Measurements from ENCODE around the gene GMPPB. TPM values are rescaled to one million over a fixed set of nuclear protein-coding genes. Genes with fewer than 3 reads are reported as not detected.
"Not testable (repeated sequence)": the region's sequence is repeated elsewhere in the genome, so short reads cannot be mapped to it uniquely, and the experiment has no call there.

The GMPPB gene
- polyA plus RNA-seq, 2 donors = 17.7 to 32.1 TPM

- not testable (repeated sequence) for H3K27me3 ChIP-seq (ENCODE audit: control insufficient read depth in 1 of 2, insufficient read depth in 2 of 2, low read length in 2 of 2); H3K27ac ChIP-seq (ENCODE audit: low read depth in 2 of 2, low read length in 1 of 2); H3K9me3 ChIP-seq (ENCODE audit: control insufficient read depth in 2 of 2, insufficient read depth in 1 of 2, low read depth in 1 of 2, low read length in 1 of 2); H3K4me3 ChIP-seq (ENCODE audit: low read depth in 1 of 2, low read length in 2 of 2)
- peaks cover 0 to 11% of the 10 kb centered on the region in 2 donors for H3K4me1 ChIP-seq (ENCODE audit: control insufficient read depth in 2 of 2, insufficient read depth in 2 of 2, low read length in 1 of 2)
- WGBS, 2 donors = 84 to 90% methylated on average over 10 to 12 of the region's 12 CpGs
- H3K36me3 ChIP-seq (ENCODE audit: control insufficient read depth in 2 of 2, insufficient read depth in 2 of 2, low read length in 1 of 2) = peaks cover 7 to 18% of the 10 kb centered on the region in 2 donors
These were observed 36.3 kb downstream of the GMPPB start for GRCh38 chr3:49687424-49687795.

GRCh38 chr3:49686769-49687423 lies 36.9 kb downstream of the GMPPB start:
- Histone ChIP-seq H3K4me3 (ENCODE audit: low read depth in 1 of 2, low read length in 2 of 2) (peak overlapping the region; percentile 31 to 49), H3K36me3 (ENCODE audit: control insufficient read depth in 2 of 2, insufficient read depth in 2 of 2, low read length in 1 of 2) (peaks cover 12 to 23% of the 10 kb centered on the region in 2 donors), H3K4me1 (ENCODE audit: control insufficient read depth in 2 of 2, insufficient read depth in 2 of 2, low read length in 1 of 2) (peaks cover 0 to 11% of the 10 kb centered on the region in 2 donors)
- not testable (repeated sequence) for H3K27ac ChIP-seq (ENCODE audit: low read depth in 2 of 2, low read length in 1 of 2); H3K27me3 ChIP-seq (ENCODE audit: control insufficient read depth in 1 of 2, insufficient read depth in 2 of 2, low read length in 2 of 2); H3K9me3 ChIP-seq (ENCODE audit: control insufficient read depth in 2 of 2, insufficient read depth in 1 of 2, low read depth in 1 of 2, low read length in 1 of 2)
- 13 to 16% methylated on average over 41 to 44 of the region's 44 CpGs for WGBS, 2 donors

DNA sequence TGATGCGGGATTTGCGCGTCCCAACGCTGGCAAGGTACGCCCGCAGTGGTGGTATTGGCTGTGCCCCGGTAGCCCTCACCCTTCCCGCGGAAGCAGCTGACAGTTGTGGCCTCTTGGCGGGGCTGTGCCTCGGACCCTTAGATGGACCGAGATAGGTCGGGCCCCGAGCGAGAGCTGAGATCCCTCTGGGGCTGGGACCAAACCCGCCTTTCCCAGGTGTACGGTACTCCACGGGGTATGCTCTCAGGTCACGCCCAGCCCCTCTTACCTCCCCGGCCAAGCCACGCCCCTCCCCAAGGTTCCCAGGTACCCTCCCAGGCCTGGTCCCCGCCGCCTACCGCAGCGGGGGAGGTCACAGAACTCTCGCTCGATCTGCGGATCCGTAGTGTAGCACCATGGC lies 37.4 kb downstream of the GMPPB start:
- Histone ChIP-seq H3K36me3 (ENCODE audit: control insufficient read depth in 2 of 2, insufficient read depth in 2 of 2, low read length in 1 of 2) (peaks cover 12 to 29% of the 10 kb centered on the region in 2 donors), H3K4me3 (ENCODE audit: low read depth in 1 of 2, low read length in 2 of 2) (peak overlapping the region; percentile 31 to 49), H3K27ac (ENCODE audit: low read depth in 2 of 2, low read length in 1 of 2) (peak overlapping the region in 1 of 2 donors; percentile 15), H3K4me1 (ENCODE audit: control insufficient read depth in 2 of 2, insufficient read depth in 2 of 2, low read length in 1 of 2) (peaks cover 0 to 11% of the 10 kb centered on the region in 2 donors)
- not testable (repeated sequence) for H3K9me3 ChIP-seq (ENCODE audit: control insufficient read depth in 2 of 2, insufficient read depth in 1 of 2, low read depth in 1 of 2, low read length in 1 of 2); H3K27me3 ChIP-seq (ENCODE audit: control insufficient read depth in 1 of 2, insufficient read depth in 2 of 2, low read length in 2 of 2)
- 2 to 5% methylated on average over 25 of the region's 29 CpGs for WGBS, 2 donors

- not testable (repeated sequence) for H3K27me3 ChIP-seq (ENCODE audit: control insufficient read depth in 1 of 2, insufficient read depth in 2 of 2, low read length in 2 of 2); H3K27ac ChIP-seq (ENCODE audit: low read depth in 2 of 2, low read length in 1 of 2); H3K4me1 ChIP-seq (ENCODE audit: control insufficient read depth in 2 of 2, insufficient read depth in 2 of 2, low read length in 1 of 2); H3K9me3 ChIP-seq (ENCODE audit: control insufficient read depth in 2 of 2, insufficient read depth in 1 of 2, low read depth in 1 of 2, low read length in 1 of 2)
- 12 to 27% methylated on average over 30 to 35 of the region's 36 CpGs for WGBS, 2 donors
- Histone ChIP-seq H3K4me3 (ENCODE audit: low read depth in 1 of 2, low read length in 2 of 2) (peak overlapping the region in 1 of 2 donors; percentile 9), H3K36me3 (ENCODE audit: control insufficient read depth in 2 of 2, insufficient read depth in 2 of 2, low read length in 1 of 2) (peaks cover 15 to 33% of the 10 kb centered on the region in 2 donors)
These were observed 37.9 kb downstream of the GMPPB start for GRCh38 chr3:49685846-49686245.

DNA sequence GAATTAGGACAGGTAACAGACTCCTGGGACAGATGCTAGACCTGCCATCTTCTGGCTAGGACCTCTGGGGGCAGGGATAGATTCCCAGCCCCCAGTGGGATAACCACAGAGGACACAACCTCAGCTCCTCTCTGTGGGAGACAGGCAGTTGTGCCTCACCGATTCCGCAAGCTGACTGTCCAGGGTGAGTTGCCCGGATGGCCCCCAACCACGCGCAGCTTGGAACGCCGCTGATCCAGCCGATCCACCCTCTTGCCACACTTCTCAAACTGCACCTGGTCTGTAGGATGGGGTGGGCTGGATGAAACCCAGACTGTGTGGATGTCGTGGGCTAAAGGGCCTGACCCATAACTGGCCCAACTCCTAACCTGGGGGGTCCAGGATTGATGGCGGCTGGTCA lies 38.6 kb downstream of the GMPPB start:
- not testable (repeated sequence) for H3K27me3 ChIP-seq (ENCODE audit: control insufficient read depth in 1 of 2, insufficient read depth in 2 of 2, low read length in 2 of 2); H3K9me3 ChIP-seq (ENCODE audit: control insufficient read depth in 2 of 2, insufficient read depth in 1 of 2, low read depth in 1 of 2, low read length in 1 of 2); H3K27ac ChIP-seq (ENCODE audit: low read depth in 2 of 2, low read length in 1 of 2); H3K4me3 ChIP-seq (ENCODE audit: low read depth in 1 of 2, low read length in 2 of 2); H3K4me1 ChIP-seq (ENCODE audit: control insufficient read depth in 2 of 2, insufficient read depth in 2 of 2, low read length in 1 of 2)
- H3K36me3 ChIP-seq (ENCODE audit: control insufficient read depth in 2 of 2, insufficient read depth in 2 of 2, low read length in 1 of 2) = peaks cover 20 to 41% of the 10 kb centered on the region in 2 donors
- 93 to 94% methylated on average over 10 of the region's 10 CpGs for WGBS, 2 donors

DNA sequence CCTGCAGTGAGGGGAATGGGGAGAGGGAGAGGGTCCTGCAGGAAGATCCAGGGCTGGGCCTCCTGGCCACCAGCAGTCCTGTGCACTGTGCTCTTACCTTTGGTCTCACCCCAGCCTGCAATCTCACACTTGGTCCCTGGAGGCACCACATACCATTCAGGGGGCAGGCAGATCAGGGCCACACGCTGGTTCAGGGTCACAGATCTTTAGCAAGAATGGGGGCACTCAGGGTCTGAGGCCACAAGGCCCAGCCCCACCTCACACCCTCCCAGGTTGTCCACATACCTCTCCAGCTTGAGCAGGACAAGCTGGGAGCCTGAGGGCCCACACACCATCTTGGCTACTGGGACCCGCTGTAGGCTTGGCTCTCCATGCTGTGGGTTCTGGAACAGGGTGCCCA lies 39.3 kb downstream of the GMPPB start:
- not testable (repeated sequence) for H3K9me3 ChIP-seq (ENCODE audit: control insufficient read depth in 2 of 2, insufficient read depth in 1 of 2, low read depth in 1 of 2, low read length in 1 of 2); H3K4me1 ChIP-seq (ENCODE audit: control insufficient read depth in 2 of 2, insufficient read depth in 2 of 2, low read length in 1 of 2); H3K4me3 ChIP-seq (ENCODE audit: low read depth in 1 of 2, low read length in 2 of 2); H3K27ac ChIP-seq (ENCODE audit: low read depth in 2 of 2, low read length in 1 of 2); H3K27me3 ChIP-seq (ENCODE audit: control insufficient read depth in 1 of 2, insufficient read depth in 2 of 2, low read length in 2 of 2)
- WGBS, 2 donors = 94 to 98% methylated on average over 2 of the region's 2 CpGs
- H3K36me3 ChIP-seq (ENCODE audit: control insufficient read depth in 2 of 2, insufficient read depth in 2 of 2, low read length in 1 of 2) = peaks cover 25 to 46% of the 10 kb centered on the region in 2 donors

DNA sequence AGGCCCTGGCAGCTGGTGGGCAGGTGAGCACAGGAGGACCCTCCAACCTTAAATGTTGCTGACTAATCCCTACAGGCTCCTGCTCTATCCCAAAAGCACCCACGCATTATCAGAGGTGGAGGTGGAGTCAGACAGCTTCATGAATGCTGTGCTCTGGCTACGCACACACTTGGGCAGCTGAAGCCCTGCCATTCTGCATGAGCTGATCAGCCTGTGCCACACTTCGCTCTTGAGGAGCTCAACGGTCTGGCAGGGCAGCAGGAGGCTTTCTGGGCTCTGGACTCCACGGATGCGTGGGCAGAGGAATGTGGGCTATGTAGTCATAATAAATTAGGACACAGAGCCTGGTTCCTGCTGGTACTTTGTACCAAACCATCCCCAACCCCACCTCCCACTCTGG lies 40.6 kb downstream of the GMPPB start:
- no peaks in the 10 kb centered on the region for H3K27me3 ChIP-seq (ENCODE audit: control insufficient read depth in 1 of 2, insufficient read depth in 2 of 2, low read length in 2 of 2)
- WGBS, 2 donors = 87 to 93% methylated on average over 6 of the region's 6 CpGs
- no peaks in the 10 kb centered on the region for H3K9me3 ChIP-seq (ENCODE audit: control insufficient read depth in 2 of 2, insufficient read depth in 1 of 2, low read depth in 1 of 2, low read length in 1 of 2)
- H3K4me3 ChIP-seq (ENCODE audit: low read depth in 1 of 2, low read length in 2 of 2) = no peak overlapping the region
- no peak overlapping the region for H3K27ac ChIP-seq (ENCODE audit: low read depth in 2 of 2, low read length in 1 of 2)
- peaks cover 0 to 3% of the 10 kb centered on the region in 2 donors for H3K4me1 ChIP-seq (ENCODE audit: control insufficient read depth in 2 of 2, insufficient read depth in 2 of 2, low read length in 1 of 2)
- peaks cover 35 to 59% of the 10 kb centered on the region in 2 donors for H3K36me3 ChIP-seq (ENCODE audit: control insufficient read depth in 2 of 2, insufficient read depth in 2 of 2, low read length in 1 of 2)

DNA sequence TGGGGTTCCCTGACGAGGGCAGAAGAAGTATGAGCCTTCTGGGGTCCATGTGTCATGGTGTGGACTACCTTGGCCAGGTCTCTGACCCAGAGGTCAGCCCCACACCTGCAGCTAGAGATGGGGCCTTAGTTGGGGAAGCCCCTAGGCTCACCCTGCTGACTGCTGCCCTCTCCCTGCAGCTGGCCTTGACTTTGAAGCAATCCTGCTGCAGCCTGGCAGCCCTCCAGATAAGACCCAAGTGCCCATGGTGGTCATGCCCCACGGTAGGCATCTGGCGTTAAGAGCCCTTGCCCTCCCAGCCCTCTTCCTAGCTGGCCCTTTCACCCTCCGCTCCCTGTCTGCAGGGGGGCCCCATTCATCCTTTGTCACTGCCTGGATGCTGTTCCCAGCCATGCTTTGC lies 42.2 kb downstream of the GMPPB start:
- no peak overlapping the region for H3K27ac ChIP-seq (ENCODE audit: low read depth in 2 of 2, low read length in 1 of 2)
- no peaks in the 10 kb centered on the region for H3K27me3 ChIP-seq (ENCODE audit: control insufficient read depth in 1 of 2, insufficient read depth in 2 of 2, low read length in 2 of 2)
- H3K4me3 ChIP-seq (ENCODE audit: low read depth in 1 of 2, low read length in 2 of 2) = no peak overlapping the region
- H3K9me3 ChIP-seq (ENCODE audit: control insufficient read depth in 2 of 2, insufficient read depth in 1 of 2, low read depth in 1 of 2, low read length in 1 of 2) = no peaks in the 10 kb centered on the region
- 81 to 85% methylated on average over 4 of the region's 4 CpGs for WGBS, 2 donors
- H3K36me3 ChIP-seq (ENCODE audit: control insufficient read depth in 2 of 2, insufficient read depth in 2 of 2, low read length in 1 of 2) = peaks cover 35 to 74% of the 10 kb centered on the region in 2 donors
- H3K4me1 ChIP-seq (ENCODE audit: control insufficient read depth in 2 of 2, insufficient read depth in 2 of 2, low read length in 1 of 2) = no peaks in the 10 kb centered on the region

GRCh38 chr3:49681232-49681522 lies 42.6 kb downstream of the GMPPB start:
- no peaks in the 10 kb centered on the region for H3K9me3 ChIP-seq (ENCODE audit: control insufficient read depth in 2 of 2, insufficient read depth in 1 of 2, low read depth in 1 of 2, low read length in 1 of 2)
- peaks cover 35 to 77% of the 10 kb centered on the region in 2 donors for H3K36me3 ChIP-seq (ENCODE audit: control insufficient read depth in 2 of 2, insufficient read depth in 2 of 2, low read length in 1 of 2)
- 95 to 96% methylated on average over 2 of the region's 2 CpGs for WGBS, 2 donors
- no peak overlapping the region for H3K27ac ChIP-seq (ENCODE audit: low read depth in 2 of 2, low read length in 1 of 2)
- no peak overlapping the region for H3K4me3 ChIP-seq (ENCODE audit: low read depth in 1 of 2, low read length in 2 of 2)
- H3K27me3 ChIP-seq (ENCODE audit: control insufficient read depth in 1 of 2, insufficient read depth in 2 of 2, low read length in 2 of 2) = no peaks in the 10 kb centered on the region
- no peaks in the 10 kb centered on the region for H3K4me1 ChIP-seq (ENCODE audit: control insufficient read depth in 2 of 2, insufficient read depth in 2 of 2, low read length in 1 of 2)

GRCh38 chr3:49680493-49681231 lies 43.1 kb downstream of the GMPPB start:
- H3K27me3 ChIP-seq (ENCODE audit: control insufficient read depth in 1 of 2, insufficient read depth in 2 of 2, low read length in 2 of 2) = no peaks in the 10 kb centered on the region
- WGBS, 2 donors = 85 to 88% methylated on average over 7 of the region's 7 CpGs
- H3K4me1 ChIP-seq (ENCODE audit: control insufficient read depth in 2 of 2, insufficient read depth in 2 of 2, low read length in 1 of 2) = peaks cover 0 to 3% of the 10 kb centered on the region in 2 donors
- no peak overlapping the region for H3K4me3 ChIP-seq (ENCODE audit: low read depth in 1 of 2, low read length in 2 of 2)
- H3K27ac ChIP-seq (ENCODE audit: low read depth in 2 of 2, low read length in 1 of 2) = no peak overlapping the region
- H3K9me3 ChIP-seq (ENCODE audit: control insufficient read depth in 2 of 2, insufficient read depth in 1 of 2, low read depth in 1 of 2, low read length in 1 of 2) = no peaks in the 10 kb centered on the region
- peaks cover 35 to 82% of the 10 kb centered on the region in 2 donors for H3K36me3 ChIP-seq (ENCODE audit: control insufficient read depth in 2 of 2, insufficient read depth in 2 of 2, low read length in 1 of 2)
